Stimulated activated naive CD8-positive, alpha-beta T cell treated with anti-CD3 and anti-CD28 coated beads, Interleukin-15, Interleukin-2, amounts not matched to agents 100 ng/mL and 50 ng/mL, for 24 hours (primary cell): ENCODE results near the gene TUBB3.
A peak's percentile ranks its signal among the peaks of the same experiment; 100 is the strongest.
"Not testable (repeated sequence)": the region's sequence is repeated elsewhere in the genome, so short reads cannot be mapped to it uniquely, and the experiment has no call there.

Experiments used
- H3K27ac Mint-ChIP-seq: one replicate; pipeline ENCODE4 v1.8.0; 2021; ENCODE audit warnings: mild to moderate bottlenecking, mixed read lengths
- H3K27me3 Mint-ChIP-seq: one replicate; pipeline ENCODE4 v1.8.0; 2021; ENCODE audit warnings: mixed read lengths
- H3K36me3 Mint-ChIP-seq: one replicate; pipeline ENCODE4 v1.8.0; 2021; ENCODE audit warnings: low read depth, mixed read lengths
- H3K4me1 Mint-ChIP-seq: one replicate; pipeline ENCODE4 v1.8.0; 2021; ENCODE audit warnings: low read depth, mixed read lengths
- H3K4me3 Mint-ChIP-seq: one replicate; pipeline ENCODE4 v1.8.0; 2021; ENCODE audit warnings: mild to moderate bottlenecking, mixed read lengths
- H3K9me3 Mint-ChIP-seq: one replicate; pipeline ENCODE4 v1.8.0; 2021; ENCODE audit warnings: mixed read lengths

TUBB3 gene

GRCh38 chr16:89920723-89921122 is 2.4 kb upstream of the TUBB3 start:
- Mint-ChIP-seq H3K36me3 (no peaks in the 10 kb centered on the region), H3K9me3 (no peaks in the 10 kb centered on the region), H3K4me1 (peaks cover 57% of the 10 kb centered on the region), H3K27me3 (peaks cover 46% of the 10 kb centered on the region), H3K27ac (no peak overlapping the region), H3K4me3 (no peak overlapping the region)

GRCh38 chr16:89921131-89921701 is 1.9 kb upstream of the TUBB3 start:
- no peak overlapping the region for H3K4me3 Mint-ChIP-seq
- peaks cover 46% of the 10 kb centered on the region for H3K27me3 Mint-ChIP-seq
- H3K36me3 Mint-ChIP-seq = no peaks in the 10 kb centered on the region
- H3K9me3 Mint-ChIP-seq = no peaks in the 10 kb centered on the region
- H3K4me1 Mint-ChIP-seq = peaks cover 57% of the 10 kb centered on the region
- H3K27ac Mint-ChIP-seq = no peak overlapping the region

GRCh38 chr16:89921702-89922476 is 1.3 kb upstream of the TUBB3 start:
- Mint-ChIP-seq H3K27ac (no peak overlapping the region), H3K27me3 (peaks cover 50% of the 10 kb centered on the region), H3K4me3 (peak overlapping the region; percentile 58), H3K36me3 (no peaks in the 10 kb centered on the region), H3K4me1 (peaks cover 61% of the 10 kb centered on the region), H3K9me3 (no peaks in the 10 kb centered on the region)

- no peak overlapping the region for H3K27ac Mint-ChIP-seq
- peaks cover 57% of the 10 kb centered on the region for H3K4me1 Mint-ChIP-seq
- H3K27me3 Mint-ChIP-seq = peaks cover 52% of the 10 kb centered on the region
- no peaks in the 10 kb centered on the region for H3K36me3 Mint-ChIP-seq
- peak overlapping the region; percentile 58 for H3K4me3 Mint-ChIP-seq
- H3K9me3 Mint-ChIP-seq = no peaks in the 10 kb centered on the region
These were observed 662 bp upstream of the TUBB3 start for GRCh38 chr16:89922477-89922883.

GRCh38 chr16:89923640-89924296 is 626 bp downstream of the TUBB3 start:
- Mint-ChIP-seq H3K27ac (no peak overlapping the region), H3K27me3 (peaks cover 53% of the 10 kb centered on the region), H3K4me3 (no peak overlapping the region), H3K9me3 (no peaks in the 10 kb centered on the region), H3K36me3 (no peaks in the 10 kb centered on the region), H3K4me1 (peaks cover 45% of the 10 kb centered on the region)

- Mint-ChIP-seq H3K4me3 (no peak overlapping the region), H3K36me3 (no peaks in the 10 kb centered on the region)
These were observed 1.3 kb downstream of the TUBB3 start for GRCh38 chr16:89924297-89924924.

GRCh38 chr16:89924925-89925307 is 1.8 kb downstream of the TUBB3 start:
- peaks cover 36% of the 10 kb centered on the region for H3K4me1 Mint-ChIP-seq

More at GRCh38 chr16:89924297-89924924, 1.3 kb downstream of the TUBB3 start:
- Mint-ChIP-seq H3K27me3 (peaks cover 52% of the 10 kb centered on the region), H3K4me1 (peaks cover 41% of the 10 kb centered on the region), H3K27ac (no peak overlapping the region), H3K9me3 (no peaks in the 10 kb centered on the region)

GRCh38 chr16:89925596-89926079 is 2.5 kb downstream of the TUBB3 start:
- no peaks in the 10 kb centered on the region for H3K9me3 Mint-ChIP-seq

More at GRCh38 chr16:89924925-89925307, 1.8 kb downstream of the TUBB3 start:
- no peak overlapping the region for H3K27ac Mint-ChIP-seq
- no peaks in the 10 kb centered on the region for H3K9me3 Mint-ChIP-seq
- no peaks in the 10 kb centered on the region for H3K36me3 Mint-ChIP-seq
- peaks cover 52% of the 10 kb centered on the region for H3K27me3 Mint-ChIP-seq
- no peak overlapping the region for H3K4me3 Mint-ChIP-seq

GRCh38 chr16:89931305-89931896 is 8.3 kb downstream of the TUBB3 start:
- Mint-ChIP-seq H3K9me3 (no peaks in the 10 kb centered on the region), H3K4me3 (no peak overlapping the region), H3K27ac (no peak overlapping the region), H3K27me3 (peaks cover 20% of the 10 kb centered on the region), H3K4me1 (peaks cover 3% of the 10 kb centered on the region), H3K36me3 (no peaks in the 10 kb centered on the region)

More at GRCh38 chr16:89925596-89926079, 2.5 kb downstream of the TUBB3 start:
- Mint-ChIP-seq H3K4me1 (peaks cover 30% of the 10 kb centered on the region), H3K4me3 (peak overlapping the region; percentile 43), H3K27ac (no peak overlapping the region), H3K27me3 (peaks cover 49% of the 10 kb centered on the region), H3K36me3 (no peaks in the 10 kb centered on the region)

- Mint-ChIP-seq H3K27me3 (peaks cover 16% of the 10 kb centered on the region), H3K36me3 (no peaks in the 10 kb centered on the region), H3K27ac (no peak overlapping the region), H3K9me3 (no peaks in the 10 kb centered on the region), H3K4me3 (no peak overlapping the region), H3K4me1 (no peaks in the 10 kb centered on the region)
These were observed 8.8 kb downstream of the TUBB3 start for GRCh38 chr16:89931964-89932363.

- not testable (repeated sequence) for H3K27ac Mint-ChIP-seq, H3K4me3 Mint-ChIP-seq
- peaks cover 14% of the 10 kb centered on the region for H3K27me3 Mint-ChIP-seq
These were observed 10.9 kb downstream of the TUBB3 start for GRCh38 chr16:89934019-89934418.

GRCh38 chr16:89934611-89935553 is 11.7 kb downstream of the TUBB3 start:
- Mint-ChIP-seq H3K36me3 (no peaks in the 10 kb centered on the region), H3K4me3 (no peak overlapping the region), H3K27me3 (peaks cover 6% of the 10 kb centered on the region), H3K4me1 (no peaks in the 10 kb centered on the region), H3K27ac (no peak overlapping the region), H3K9me3 (no peaks in the 10 kb centered on the region)

More at GRCh38 chr16:89934019-89934418, 10.9 kb downstream of the TUBB3 start:
- not testable (repeated sequence) for H3K9me3 Mint-ChIP-seq, H3K36me3 Mint-ChIP-seq, H3K4me1 Mint-ChIP-seq

- H3K9me3 Mint-ChIP-seq, H3K4me3 Mint-ChIP-seq, H3K36me3 Mint-ChIP-seq: not testable (repeated sequence)
These were observed 12.5 kb downstream of the TUBB3 start for GRCh38 chr16:89935620-89936019.

GRCh38 chr16:89936034-89936433 is 12.9 kb downstream of the TUBB3 start:
- no peaks in the 10 kb centered on the region for H3K36me3 Mint-ChIP-seq
- H3K27ac Mint-ChIP-seq = no peak overlapping the region
- H3K9me3 Mint-ChIP-seq = no peaks in the 10 kb centered on the region
- peaks cover 3% of the 10 kb centered on the region for H3K27me3 Mint-ChIP-seq
- H3K4me3 Mint-ChIP-seq = no peak overlapping the region
- no peaks in the 10 kb centered on the region for H3K4me1 Mint-ChIP-seq

More at GRCh38 chr16:89935620-89936019, 12.5 kb downstream of the TUBB3 start:
- not testable (repeated sequence) for H3K4me1 Mint-ChIP-seq, H3K27ac Mint-ChIP-seq, H3K27me3 Mint-ChIP-seq
